Epithelial cell of prostate (primary cell): ENCODE measurements around the gene NHERF2.
A peak's percentile ranks its signal among the peaks of the same experiment; 100 is the strongest.

Experiments
- DNase-seq: peaks from one replicate; pipeline ENCODE4 v3.0.0-alpha.2; 2011; ENCODE audit warnings: low read depth, low spot score
- H3K27ac ChIP-seq: fragments of 450-650 bp; 2 replicates; pipeline ENCODE4 v1.5.1; 2017; ENCODE audit warnings: mild to moderate bottlenecking

NHERF2 gene

GRCh38 chr16:1990351-1991134 lies 36.2 kb upstream of the NHERF2 start:
- no peak for DNase-seq
- no peak overlapping the region for H3K27ac ChIP-seq

DNA sequence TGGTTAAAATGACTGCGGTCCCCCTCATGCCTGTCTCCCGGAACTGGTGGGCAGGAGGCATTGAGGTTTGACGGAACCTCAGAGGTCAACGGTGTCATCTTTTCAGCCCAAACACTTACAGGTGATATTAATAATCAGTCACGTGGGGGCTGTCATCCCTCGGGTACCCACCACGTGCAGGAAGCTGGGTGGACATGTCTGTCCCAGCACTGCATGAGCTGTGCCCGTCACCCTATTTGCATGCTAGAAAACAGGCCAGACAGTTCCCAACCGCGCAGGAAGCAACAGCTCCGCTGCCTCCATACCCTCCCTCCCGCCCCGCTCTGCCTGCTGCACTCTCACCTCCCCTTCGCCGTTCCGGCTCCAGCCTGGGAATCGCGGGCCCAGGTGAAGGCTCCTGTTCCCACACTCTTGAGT lies 35.6 kb upstream of the NHERF2 start:
- no peak overlapping the region for H3K27ac ChIP-seq
- no peak for DNase-seq

GRCh38 chr16:1991588-1991947 lies 35.1 kb upstream of the NHERF2 start:
- H3K27ac ChIP-seq = no peak overlapping the region
- no peak for DNase-seq

DNA sequence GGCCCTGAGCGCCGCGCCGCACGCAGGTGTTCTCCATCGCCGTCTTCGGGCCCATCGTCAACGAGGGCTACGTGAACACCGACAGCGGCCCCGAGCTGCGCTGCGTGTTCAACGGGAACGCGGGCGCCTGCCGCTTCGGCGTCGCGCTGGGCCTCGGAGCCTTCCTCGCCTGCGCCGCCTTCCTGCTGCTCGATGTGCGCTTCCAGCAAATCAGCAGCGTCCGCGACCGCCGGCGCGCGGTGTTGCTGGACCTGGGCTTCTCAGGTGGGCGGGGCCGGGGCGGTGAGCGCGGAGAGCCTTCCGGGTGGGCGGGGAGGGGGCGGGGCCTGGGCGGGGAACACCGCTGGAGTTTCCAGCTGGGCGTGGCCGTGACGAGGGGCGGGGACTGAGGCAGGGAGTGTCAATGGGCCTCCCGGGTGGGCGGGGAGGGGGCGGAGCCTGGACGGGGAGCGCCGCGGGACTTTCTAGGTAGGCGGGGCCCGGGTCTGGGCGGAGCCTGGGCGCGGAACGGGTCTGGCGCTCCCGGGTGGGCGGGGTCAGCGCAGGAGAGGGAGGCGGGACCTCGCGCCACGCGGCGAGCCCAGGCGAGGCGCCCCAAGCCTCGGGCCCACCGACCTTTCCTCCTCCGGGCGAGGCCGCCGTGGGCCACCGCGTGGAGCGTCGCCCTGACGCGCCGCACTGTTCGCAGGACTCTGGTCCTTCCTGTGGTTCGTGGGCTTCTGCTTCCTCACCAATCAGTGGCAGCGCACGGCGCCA lies 34.6 kb upstream of the NHERF2 start:
- DNase-seq = peak; percentile 27
- H3K27ac ChIP-seq = no peak overlapping the region

DNA sequence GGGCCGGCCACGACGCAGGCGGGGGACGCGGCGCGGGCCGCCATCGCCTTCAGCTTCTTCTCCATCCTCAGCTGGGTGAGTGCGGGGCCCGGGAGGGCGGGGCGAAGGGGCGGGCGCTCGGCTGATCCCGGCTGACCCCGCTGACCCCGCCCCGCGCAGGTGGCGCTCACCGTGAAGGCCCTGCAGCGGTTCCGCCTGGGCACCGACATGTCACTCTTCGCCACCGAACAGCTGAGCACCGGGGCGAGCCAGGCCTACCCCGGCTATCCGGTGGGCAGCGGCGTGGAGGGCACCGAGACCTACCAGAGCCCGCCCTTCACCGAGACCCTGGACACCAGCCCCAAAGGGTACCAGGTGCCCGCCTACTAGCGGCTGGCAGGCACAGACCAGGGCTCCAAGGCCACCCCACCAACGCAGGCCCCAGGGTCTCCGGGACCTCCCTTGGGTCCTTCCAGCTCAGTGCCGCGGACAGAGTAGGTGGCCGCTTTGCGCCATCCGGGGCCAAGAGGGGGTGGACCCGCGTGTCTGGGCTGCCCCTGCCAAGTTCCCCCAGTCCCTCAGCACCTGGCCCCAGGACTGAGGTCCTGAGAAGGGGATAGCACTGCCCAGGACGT lies 33.9 kb upstream of the NHERF2 start:
- DNase-seq = no peak
- peak overlapping the region; percentile 85 for H3K27ac ChIP-seq

DNA sequence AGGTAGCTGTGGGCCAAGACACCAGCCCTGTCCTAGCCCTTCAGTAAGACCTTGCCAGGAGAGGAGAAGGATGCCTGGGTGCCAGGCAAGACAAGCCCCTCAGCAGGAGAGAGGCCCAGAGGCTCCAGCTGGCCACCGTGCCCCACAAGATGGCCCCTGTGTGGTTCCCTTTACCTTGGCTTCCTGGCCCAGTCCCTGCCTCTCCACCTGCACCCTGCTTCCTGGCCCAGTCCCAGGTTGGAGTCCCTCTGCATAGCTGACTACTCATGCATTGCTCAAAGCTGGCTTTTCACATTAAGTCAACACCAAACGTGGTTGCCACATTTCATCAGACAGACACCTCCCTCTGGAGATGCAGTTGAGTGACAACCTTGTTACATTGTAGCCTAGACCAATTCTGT lies 33.0 kb upstream of the NHERF2 start:
- peak; percentile 43 for DNase-seq
- H3K27ac ChIP-seq = peak overlapping the region; percentile 85

- no peak for DNase-seq
- H3K27ac ChIP-seq = no peak overlapping the region
These were observed 29.0 kb upstream of the NHERF2 start for GRCh38 chr16:1997494-1998359.

DNA sequence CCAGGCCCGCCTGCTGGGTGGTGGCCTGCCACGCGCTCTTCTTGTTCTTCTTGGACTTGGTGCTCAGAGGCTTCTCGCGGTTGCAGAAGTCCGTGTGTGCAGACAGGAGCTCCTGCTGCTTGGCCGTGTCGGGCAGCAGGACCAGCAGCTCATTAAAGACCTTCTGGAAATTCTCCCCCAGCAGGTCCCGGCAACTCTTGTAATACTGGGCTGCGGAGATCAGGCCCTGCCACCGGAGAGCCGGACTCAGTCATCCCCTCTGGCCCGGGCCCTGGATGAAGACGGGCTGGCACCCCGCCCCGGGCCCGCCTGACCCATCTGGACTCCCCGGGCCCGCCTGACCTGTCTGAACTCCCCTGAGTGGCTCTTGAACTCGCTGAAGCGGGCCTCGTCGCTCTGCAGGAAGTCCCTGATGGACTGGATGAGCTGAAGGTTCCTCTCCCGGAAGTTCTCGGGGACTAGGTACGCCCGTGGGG lies 28.3 kb upstream of the NHERF2 start:
- no peak overlapping the region for H3K27ac ChIP-seq
- no peak for DNase-seq

DNA sequence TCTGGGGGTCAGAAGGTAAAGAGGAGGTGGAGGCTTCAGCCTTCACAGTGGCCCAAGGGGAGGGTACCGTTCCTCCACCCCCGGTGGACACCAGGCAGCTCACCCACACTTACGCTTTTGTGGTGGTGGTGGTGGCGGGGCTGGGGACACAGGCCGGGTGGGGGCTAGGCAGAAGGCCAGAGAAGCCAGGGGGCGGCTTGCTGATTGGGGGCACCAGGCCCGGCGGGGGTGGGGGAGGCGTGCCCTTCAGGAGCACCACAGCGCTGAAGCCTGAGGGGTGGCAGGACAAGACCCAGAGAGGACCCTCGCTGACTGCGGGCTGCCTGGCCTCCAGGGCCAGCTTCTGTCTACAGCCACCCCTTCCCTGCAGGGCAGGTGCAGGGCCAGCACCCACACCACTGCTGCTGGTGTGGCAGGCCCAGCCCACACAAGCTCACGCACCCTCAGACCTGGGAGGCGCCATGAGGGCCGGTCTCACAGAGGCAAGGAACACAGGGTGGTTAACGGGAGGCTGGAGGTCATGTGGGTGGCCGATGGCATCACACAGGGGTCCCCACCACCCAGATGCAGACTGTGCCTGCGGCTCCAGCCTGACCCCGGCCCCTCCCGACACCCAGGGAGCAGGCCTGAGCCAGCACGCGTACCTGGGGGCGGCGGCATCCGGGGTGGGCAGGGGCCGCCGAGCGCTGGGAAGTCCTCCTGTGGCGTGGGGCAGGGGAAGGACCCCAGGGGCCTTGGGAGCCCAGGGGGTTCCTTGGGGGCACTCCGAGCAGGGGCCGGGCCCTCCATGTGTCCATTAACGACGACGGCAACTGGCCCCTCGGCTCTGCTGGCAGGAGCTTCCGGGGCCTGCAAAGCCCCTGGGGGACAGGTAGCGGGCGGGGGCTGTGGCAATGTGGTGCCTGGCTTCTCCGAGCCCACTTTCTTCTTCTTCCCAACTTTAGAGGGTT lies 27.6 kb upstream of the NHERF2 start:
- no peak overlapping the region for H3K27ac ChIP-seq
- no peak for DNase-seq

- H3K27ac ChIP-seq = no peak overlapping the region
- no peak for DNase-seq
These were observed 26.7 kb upstream of the NHERF2 start for GRCh38 chr16:1999866-2000514.

- no peak for DNase-seq
- H3K27ac ChIP-seq = no peak overlapping the region
These were observed 25.7 kb upstream of the NHERF2 start for GRCh38 chr16:2001035-2001434.

- no peak overlapping the region for H3K27ac ChIP-seq
- no peak for DNase-seq
These were observed 25.0 kb upstream of the NHERF2 start for GRCh38 chr16:2001456-2002355.

- DNase-seq = no peak
- no peak overlapping the region for H3K27ac ChIP-seq
These were observed 24.1 kb upstream of the NHERF2 start for GRCh38 chr16:2002406-2003230.

GRCh38 chr16:2003231-2003826 lies 23.4 kb upstream of the NHERF2 start:
- H3K27ac ChIP-seq = no peak overlapping the region
- DNase-seq = no peak

- H3K27ac ChIP-seq = no peak overlapping the region
These were observed 22.7 kb upstream of the NHERF2 start for GRCh38 chr16:2003827-2004641.

More at GRCh38 chr16:2003827-2004641, 22.7 kb upstream of the NHERF2 start:
- no peak for DNase-seq
